Liver (tissue), 3 donors: ENCODE results near the gene ERCC3.

Source experiments
- EGR1 ChIP-seq, 2 donors: IDR thresholded peaks; 2 replicates each; pipeline ENCODE4 v1.6.1; 2016 to 2018; ENCODE audit warnings: antibody characterized with exemption in 2 of 2, low read depth in 2 of 2
- FOXA1 ChIP-seq: IDR thresholded peaks from 2 replicates; pipeline ENCODE4 v1.6.1; 2016; ENCODE audit warnings: antibody characterized with exemption
- HNF4G ChIP-seq: IDR thresholded peaks from 2 replicates; pipeline ENCODE4 v1.6.1; 2016; ENCODE audit warnings: antibody characterized with exemption
- RAD21 ChIP-seq, 2 donors: IDR thresholded peaks; 2 replicates each; pipeline ENCODE4 v1.6.1; 2016; ENCODE audit warnings: antibody characterized with exemption in 2 of 2, mild to moderate bottlenecking in 2 of 2
- RXRA ChIP-seq, 2 donors: IDR thresholded peaks; 2 replicates each; pipeline ENCODE4 v1.6.1; 2017 to 2018; ENCODE audit warnings: antibody characterized with exemption in 2 of 2, mild to moderate bottlenecking in 1 of 2
- SP1 ChIP-seq: IDR thresholded peaks from 2 replicates; pipeline ENCODE4 v1.6.1; 2018; ENCODE audit warnings: antibody characterized with exemption, mild to moderate bottlenecking
- TAF1 ChIP-seq: conservative IDR thresholded peaks from 2 replicates; pipeline ENCODE4 v1.6.1; 2016; ENCODE audit warnings: antibody characterized with exemption, mild to moderate bottlenecking
- YY1 ChIP-seq: IDR thresholded peaks from 2 replicates; pipeline ENCODE4 v1.6.1; 2016; ENCODE audit warnings: antibody characterized with exemption, mild to moderate bottlenecking
- TF ChIP-seq, protein P1 (sequence below): fragments of 150-350 bp; IDR thresholded peaks from 2 replicates; pipeline ENCODE4 v1.5.1; 2017; ENCODE audit warnings: improper control_type of control experiment, low read depth, low read length; ENCODE audit not compliant: missing input control
- TF ChIP-seq, protein P2 (sequence below): IDR thresholded peaks from 2 replicates; pipeline ENCODE4 v1.6.1; 2016; ENCODE audit warnings: antibody characterized with exemption, mild to moderate bottlenecking
- TF ChIP-seq, protein P3 (sequence below): IDR thresholded peaks from 2 replicates; pipeline ENCODE4 v1.6.1; 2016; ENCODE audit warnings: antibody characterized with exemption
- TF ChIP-seq, protein P4 (sequence below): IDR thresholded peaks from 2 replicates; pipeline ENCODE4 v1.6.1; 2016; ENCODE audit warnings: antibody characterized with exemption
- donor health status: healthy.
- donor health status: healthy.

DNA sequence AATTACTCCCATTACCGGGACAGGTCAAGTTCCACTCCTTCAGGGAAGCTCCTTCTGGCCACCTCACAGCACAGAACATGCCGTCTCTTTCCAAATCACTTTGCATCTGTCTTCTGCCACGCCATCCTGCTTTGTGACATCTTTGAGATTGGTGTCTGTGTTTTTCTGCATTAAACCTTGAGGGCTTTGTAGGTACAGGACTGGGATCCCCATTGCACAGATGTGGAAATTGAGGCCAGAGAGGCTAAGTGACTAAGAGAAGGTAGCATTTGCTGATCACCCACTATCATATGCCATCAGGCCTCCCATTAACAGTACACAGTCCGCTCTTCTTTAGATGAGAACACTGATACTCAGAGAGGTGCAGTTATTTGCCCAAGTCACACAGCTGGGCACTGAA is 64.4 kb downstream of the ERCC3 start:
- TF ChIP-seq, protein P1, sequence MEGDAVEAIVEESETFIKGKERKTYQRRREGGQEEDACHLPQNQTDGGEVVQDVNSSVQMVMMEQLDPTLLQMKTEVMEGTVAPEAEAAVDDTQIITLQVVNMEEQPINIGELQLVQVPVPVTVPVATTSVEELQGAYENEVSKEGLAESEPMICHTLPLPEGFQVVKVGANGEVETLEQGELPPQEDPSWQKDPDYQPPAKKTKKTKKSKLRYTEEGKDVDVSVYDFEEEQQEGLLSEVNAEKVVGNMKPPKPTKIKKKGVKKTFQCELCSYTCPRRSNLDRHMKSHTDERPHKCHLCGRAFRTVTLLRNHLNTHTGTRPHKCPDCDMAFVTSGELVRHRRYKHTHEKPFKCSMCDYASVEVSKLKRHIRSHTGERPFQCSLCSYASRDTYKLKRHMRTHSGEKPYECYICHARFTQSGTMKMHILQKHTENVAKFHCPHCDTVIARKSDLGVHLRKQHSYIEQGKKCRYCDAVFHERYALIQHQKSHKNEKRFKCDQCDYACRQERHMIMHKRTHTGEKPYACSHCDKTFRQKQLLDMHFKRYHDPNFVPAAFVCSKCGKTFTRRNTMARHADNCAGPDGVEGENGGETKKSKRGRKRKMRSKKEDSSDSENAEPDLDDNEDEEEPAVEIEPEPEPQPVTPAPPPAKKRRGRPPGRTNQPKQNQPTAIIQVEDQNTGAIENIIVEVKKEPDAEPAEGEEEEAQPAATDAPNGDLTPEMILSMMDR, result no peak
- TF ChIP-seq, protein P2, sequence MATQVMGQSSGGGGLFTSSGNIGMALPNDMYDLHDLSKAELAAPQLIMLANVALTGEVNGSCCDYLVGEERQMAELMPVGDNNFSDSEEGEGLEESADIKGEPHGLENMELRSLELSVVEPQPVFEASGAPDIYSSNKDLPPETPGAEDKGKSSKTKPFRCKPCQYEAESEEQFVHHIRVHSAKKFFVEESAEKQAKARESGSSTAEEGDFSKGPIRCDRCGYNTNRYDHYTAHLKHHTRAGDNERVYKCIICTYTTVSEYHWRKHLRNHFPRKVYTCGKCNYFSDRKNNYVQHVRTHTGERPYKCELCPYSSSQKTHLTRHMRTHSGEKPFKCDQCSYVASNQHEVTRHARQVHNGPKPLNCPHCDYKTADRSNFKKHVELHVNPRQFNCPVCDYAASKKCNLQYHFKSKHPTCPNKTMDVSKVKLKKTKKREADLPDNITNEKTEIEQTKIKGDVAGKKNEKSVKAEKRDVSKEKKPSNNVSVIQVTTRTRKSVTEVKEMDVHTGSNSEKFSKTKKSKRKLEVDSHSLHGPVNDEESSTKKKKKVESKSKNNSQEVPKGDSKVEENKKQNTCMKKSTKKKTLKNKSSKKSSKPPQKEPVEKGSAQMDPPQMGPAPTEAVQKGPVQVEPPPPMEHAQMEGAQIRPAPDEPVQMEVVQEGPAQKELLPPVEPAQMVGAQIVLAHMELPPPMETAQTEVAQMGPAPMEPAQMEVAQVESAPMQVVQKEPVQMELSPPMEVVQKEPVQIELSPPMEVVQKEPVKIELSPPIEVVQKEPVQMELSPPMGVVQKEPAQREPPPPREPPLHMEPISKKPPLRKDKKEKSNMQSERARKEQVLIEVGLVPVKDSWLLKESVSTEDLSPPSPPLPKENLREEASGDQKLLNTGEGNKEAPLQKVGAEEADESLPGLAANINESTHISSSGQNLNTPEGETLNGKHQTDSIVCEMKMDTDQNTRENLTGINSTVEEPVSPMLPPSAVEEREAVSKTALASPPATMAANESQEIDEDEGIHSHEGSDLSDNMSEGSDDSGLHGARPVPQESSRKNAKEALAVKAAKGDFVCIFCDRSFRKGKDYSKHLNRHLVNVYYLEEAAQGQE, result no peak
- TF ChIP-seq FOXA1 (no peak), EGR1 (IDR thresholded peaks at IDR 0.05; ENCODE audit: low read depth in 2 of 2) (no peak), SP1 (no peak), TAF1 (no peak), YY1 (no peak), RXRA (IDR thresholded peaks at IDR 0.05) (no peak), RAD21 (IDR thresholded peaks at IDR 0.05) (no peak), HNF4G (no peak)
- TF ChIP-seq, protein P3, sequence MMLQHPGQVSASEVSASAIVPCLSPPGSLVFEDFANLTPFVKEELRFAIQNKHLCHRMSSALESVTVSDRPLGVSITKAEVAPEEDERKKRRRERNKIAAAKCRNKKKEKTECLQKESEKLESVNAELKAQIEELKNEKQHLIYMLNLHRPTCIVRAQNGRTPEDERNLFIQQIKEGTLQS, result no peak
- TF ChIP-seq, protein P4, sequence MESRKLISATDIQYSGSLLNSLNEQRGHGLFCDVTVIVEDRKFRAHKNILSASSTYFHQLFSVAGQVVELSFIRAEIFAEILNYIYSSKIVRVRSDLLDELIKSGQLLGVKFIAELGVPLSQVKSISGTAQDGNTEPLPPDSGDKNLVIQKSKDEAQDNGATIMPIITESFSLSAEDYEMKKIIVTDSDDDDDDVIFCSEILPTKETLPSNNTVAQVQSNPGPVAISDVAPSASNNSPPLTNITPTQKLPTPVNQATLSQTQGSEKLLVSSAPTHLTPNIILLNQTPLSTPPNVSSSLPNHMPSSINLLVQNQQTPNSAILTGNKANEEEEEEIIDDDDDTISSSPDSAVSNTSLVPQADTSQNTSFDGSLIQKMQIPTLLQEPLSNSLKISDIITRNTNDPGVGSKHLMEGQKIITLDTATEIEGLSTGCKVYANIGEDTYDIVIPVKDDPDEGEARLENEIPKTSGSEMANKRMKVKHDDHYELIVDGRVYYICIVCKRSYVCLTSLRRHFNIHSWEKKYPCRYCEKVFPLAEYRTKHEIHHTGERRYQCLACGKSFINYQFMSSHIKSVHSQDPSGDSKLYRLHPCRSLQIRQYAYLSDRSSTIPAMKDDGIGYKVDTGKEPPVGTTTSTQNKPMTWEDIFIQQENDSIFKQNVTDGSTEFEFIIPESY, result no peak
